SK-N-SH treated with all-trans-retinoic acid at 6 μM for 48 hours (cell line): ENCODE results near the gene CNTRL.
"Not testable (repeated sequence)": the region's sequence is repeated elsewhere in the genome, so short reads cannot be mapped to it uniquely, and the experiment has no call there.

Experiments
- ATAC-seq: fragments of 200-7000 bp; cut with Tn5 transposase; 3 replicates; pipeline ENCODE4 v1.9.1; 2020; ENCODE audit warnings: mild to moderate bottlenecking, moderate library complexity
- ARNTL ChIP-seq: fragments of 450-650 bp; formaldehyde crosslinking; IDR thresholded peaks from 2 replicates; pipeline ENCODE4 v1.5.0; 2020; ENCODE audit warnings: low read depth, mild to moderate bottlenecking, moderate library complexity, borderline replicate concordance
- BACH2 ChIP-seq: fragments of 250-450 bp; sonication (Bioruptor Pico); IDR thresholded peaks from 2 replicates; pipeline ENCODE4 v1.9.0; 2021; ENCODE audit warnings: mild to moderate bottlenecking, borderline replicate concordance
- CSDC2 ChIP-seq: fragments of 250-450 bp; sonication (Bioruptor Pico); IDR thresholded peaks from 2 replicates; pipeline ENCODE4 v1.5.0; 2020; ENCODE audit warnings: mild to moderate bottlenecking, moderate library complexity
- CSRNP3 ChIP-seq: fragments of 250-450 bp; sonication (Bioruptor Pico); IDR thresholded peaks from 2 replicates; pipeline ENCODE4 v1.5.1; 2021; ENCODE audit warnings: mild to moderate bottlenecking, moderate library complexity
- ESRRG ChIP-seq: fragments of 250-450 bp; sonication (Bioruptor Pico); IDR thresholded peaks from 2 replicates; pipeline ENCODE4 v1.6.1; 2021; ENCODE audit warnings: mild to moderate bottlenecking
- GLIS3 ChIP-seq: fragments of 250-450 bp; sonication (Bioruptor Pico); IDR thresholded peaks from 2 replicates; pipeline ENCODE4 v1.5.0; 2020; ENCODE audit warnings: mild to moderate bottlenecking, moderate library complexity
- ISL1 ChIP-seq: fragments of 250-450 bp; sonication (Bioruptor Pico); IDR thresholded peaks from 2 replicates; pipeline ENCODE4 v2.1.2; 2022; ENCODE audit warnings: mild to moderate bottlenecking, moderate library complexity
- OSR1 ChIP-seq: fragments of 250-450 bp; sonication (Bioruptor Pico); IDR thresholded peaks from 2 replicates; pipeline ENCODE4 v1.8.0; 2022; ENCODE audit warnings: moderate library complexity, mild to moderate bottlenecking, inconsistent platforms
- PATZ1 ChIP-seq: fragments of 250-450 bp; sonication (Bioruptor Pico); IDR thresholded peaks from 2 replicates; pipeline ENCODE4 v1.8.0; 2020; ENCODE audit warnings: mild to moderate bottlenecking, moderate library complexity, borderline replicate concordance
- PPARA ChIP-seq: fragments of 250-450 bp; sonication (Bioruptor Pico); IDR thresholded peaks from 2 replicates; pipeline ENCODE4 v1.5.0; 2020; ENCODE audit warnings: mild to moderate bottlenecking, borderline replicate concordance
- RARB ChIP-seq: fragments of 250-450 bp; sonication (Bioruptor Pico); IDR thresholded peaks from 2 replicates; pipeline ENCODE4 v1.8.0; 2021; ENCODE audit warnings: mild to moderate bottlenecking, moderate library complexity
- SNAI2 ChIP-seq: fragments of 250-450 bp; sonication (Bioruptor Pico); IDR thresholded peaks from 2 replicates; pipeline ENCODE4 v1.5.0; 2020; ENCODE audit warnings: mild to moderate bottlenecking, moderate library complexity
- TCF4 ChIP-seq: fragments of 250-450 bp; sonication (Bioruptor Pico); IDR thresholded peaks from 2 replicates; pipeline ENCODE4 v1.8.0; 2021; ENCODE audit warnings: mild to moderate bottlenecking, moderate library complexity, borderline replicate concordance
- TOX ChIP-seq: fragments of 250-450 bp; sonication (Bioruptor Pico); IDR thresholded peaks from 2 replicates; pipeline ENCODE4 v1.8.0; 2021; ENCODE audit warnings: mild to moderate bottlenecking, moderate library complexity, borderline replicate concordance
- TSHZ2 ChIP-seq: fragments of 250-450 bp; sonication (Bioruptor Pico); IDR thresholded peaks from 2 replicates; pipeline ENCODE4 v1.5.0; 2020; ENCODE audit warnings: mild to moderate bottlenecking, moderate library complexity
- ZC3H10 ChIP-seq: fragments of 250-450 bp; sonication (Bioruptor Pico); IDR thresholded peaks from 2 replicates; pipeline ENCODE4 v1.5.1; 2021; ENCODE audit warnings: mild to moderate bottlenecking, moderate library complexity
- ZFP3 ChIP-seq: fragments of 250-450 bp; sonication (Bioruptor Pico); IDR thresholded peaks from 2 replicates; pipeline ENCODE4 v1.5.0; 2020; ENCODE audit warnings: mild to moderate bottlenecking, moderate library complexity
- ZFP30 ChIP-seq: fragments of 450-650 bp; formaldehyde crosslinking; IDR thresholded peaks from 2 replicates; pipeline ENCODE4 v1.5.0; 2022; ENCODE audit warnings: mild to moderate bottlenecking, moderate library complexity
- ZNF565 ChIP-seq: fragments of 450-650 bp; formaldehyde crosslinking; conservative IDR thresholded peaks from 2 replicates; pipeline ENCODE4 v1.5.0; 2020; ENCODE audit warnings: low read depth, mild to moderate bottlenecking, moderate library complexity
- ZNF70 ChIP-seq: fragments of 450-650 bp; formaldehyde crosslinking; IDR thresholded peaks from 2 replicates; pipeline ENCODE4 v1.5.0; 2020; ENCODE audit warnings: mild to moderate bottlenecking, moderate library complexity
- ZNF8 ChIP-seq: fragments of 450-650 bp; formaldehyde crosslinking; IDR thresholded peaks from 2 replicates; pipeline ENCODE4 v1.5.0; 2020; ENCODE audit warnings: mild to moderate bottlenecking, moderate library complexity
- TF ChIP-seq, protein P1 (sequence below): fragments of 250-450 bp; sonication (Bioruptor Pico); IDR thresholded peaks from 2 replicates; pipeline ENCODE4 v1.8.0; 2021; ENCODE audit warnings: low read depth, mild to moderate bottlenecking, moderate library complexity, borderline replicate concordance

Gene CNTRL

GRCh38 chr9:121029469-121029868 lies 45.3 kb upstream of the CNTRL start:
- no peak for TF ChIP-seq ZC3H10 (CRISPR knock-in tag)
- TF ChIP-seq CSRNP3 (CRISPR knock-in tag) = no peak
- no peak for TF ChIP-seq SNAI2 (CRISPR knock-in tag)
- no peak for TF ChIP-seq BACH2 (CRISPR knock-in tag)
- no peak for TF ChIP-seq ZNF8 (CRISPR knock-in tag)
- no peak for TF ChIP-seq ZFP3
- no peak for TF ChIP-seq TCF4 (CRISPR knock-in tag)
- no peak for TF ChIP-seq ISL1 (CRISPR knock-in tag)
- no peak for TF ChIP-seq TOX (CRISPR knock-in tag)
- TF ChIP-seq GLIS3 = no peak
- TF ChIP-seq ESRRG = no peak
- no peak for TF ChIP-seq PPARA (CRISPR knock-in tag)
- no peak for TF ChIP-seq ZNF70
- TF ChIP-seq ARNTL = no peak
- no peak for TF ChIP-seq RARB
- no peak for TF ChIP-seq ZNF565 (CRISPR knock-in tag)
- TF ChIP-seq ZFP30 (CRISPR knock-in tag) = no peak
- TF ChIP-seq, protein P1, sequence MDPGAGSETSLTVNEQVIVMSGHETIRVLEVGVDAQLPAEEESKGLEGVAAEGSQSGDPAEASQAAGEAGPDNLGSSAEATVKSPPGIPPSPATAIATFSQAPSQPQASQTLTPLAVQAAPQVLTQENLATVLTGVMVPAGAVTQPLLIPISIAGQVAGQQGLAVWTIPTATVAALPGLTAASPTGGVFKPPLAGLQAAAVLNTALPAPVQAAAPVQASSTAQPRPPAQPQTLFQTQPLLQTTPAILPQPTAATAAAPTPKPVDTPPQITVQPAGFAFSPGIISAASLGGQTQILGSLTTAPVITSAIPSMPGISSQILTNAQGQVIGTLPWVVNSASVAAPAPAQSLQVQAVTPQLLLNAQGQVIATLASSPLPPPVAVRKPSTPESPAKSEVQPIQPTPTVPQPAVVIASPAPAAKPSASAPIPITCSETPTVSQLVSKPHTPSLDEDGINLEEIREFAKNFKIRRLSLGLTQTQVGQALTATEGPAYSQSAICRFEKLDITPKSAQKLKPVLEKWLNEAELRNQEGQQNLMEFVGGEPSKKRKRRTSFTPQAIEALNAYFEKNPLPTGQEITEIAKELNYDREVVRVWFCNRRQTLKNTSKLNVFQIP = no peak
- TF ChIP-seq OSR1 = no peak
- no peak for TF ChIP-seq TSHZ2 (CRISPR knock-in tag)
- ATAC-seq = no peak

DNA sequence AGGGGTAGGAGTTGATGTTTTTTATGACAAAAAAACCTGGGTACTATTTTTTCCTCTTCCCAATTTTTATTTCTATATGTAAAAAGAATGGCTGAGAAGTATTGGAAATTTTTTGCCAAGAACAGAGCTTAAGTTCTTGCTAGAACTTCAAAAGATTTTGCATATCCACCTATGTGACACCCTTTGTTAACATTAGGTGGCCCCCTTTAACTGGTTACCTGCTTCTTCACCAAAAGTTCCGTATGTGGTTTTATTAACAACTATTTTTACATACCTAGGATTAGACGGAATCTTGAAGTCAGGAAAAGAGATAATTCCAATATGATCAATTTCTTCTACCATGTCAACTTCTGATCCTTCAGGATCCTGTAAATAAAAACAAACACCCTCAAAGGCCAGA lies 40.2 kb upstream of the CNTRL start:
- ATAC-seq = no peak
- TF ChIP-seq OSR1 (no peak), BACH2 (CRISPR knock-in tag) (no peak)

GRCh38 chr9:121035717-121036116 lies 39.0 kb upstream of the CNTRL start:
- not testable (repeated sequence) for ATAC-seq

- no peak for ATAC-seq
- TF ChIP-seq CSDC2 (CRISPR knock-in tag) (no peak), RARB (no peak), BACH2 (CRISPR knock-in tag) (no peak), GLIS3 (no peak), PPARA (CRISPR knock-in tag) (no peak), OSR1 (no peak), TOX (CRISPR knock-in tag) (no peak), TCF4 (CRISPR knock-in tag) (no peak), SNAI2 (CRISPR knock-in tag) (no peak), ZNF565 (CRISPR knock-in tag) (no peak), ZFP30 (CRISPR knock-in tag) (no peak), ISL1 (CRISPR knock-in tag) (no peak), ZFP3 (no peak), ARNTL (no peak), PATZ1 (CRISPR knock-in tag) (no peak), TSHZ2 (CRISPR knock-in tag) (no peak), ZNF70 (no peak), CSRNP3 (CRISPR knock-in tag) (no peak), ESRRG (no peak)
- TF ChIP-seq, protein P1 = no peak
These were observed 36.4 kb upstream of the CNTRL start for GRCh38 chr9:121038362-121038761.
